IPS-20b (cell line): ENCODE measurements around the gene LARP7.
"Not testable (repeated sequence)": the region's sequence is repeated elsewhere in the genome, so short reads cannot be mapped to it uniquely, and the experiment has no call there.

Source experiments
- H3K27ac ChIP-seq: one replicate; pipeline ENCODE4 v1.5.1; 2013; ENCODE audit warnings: low read length
- H3K27me3 ChIP-seq: 2 replicates; pipeline ENCODE4 v1.6.1; 2013; ENCODE audit warnings: mild to moderate bottlenecking, low read length, inconsistent platforms; ENCODE audit not compliant: insufficient read depth
- H3K36me3 ChIP-seq: 2 replicates; pipeline ENCODE4 v1.6.1; 2013; ENCODE audit warnings: low read depth, mild to moderate bottlenecking, inconsistent platforms, low read length, moderate library complexity; ENCODE audit not compliant: insufficient read depth
- H3K4me1 ChIP-seq: 2 replicates; pipeline ENCODE4 v1.6.1; 2013; ENCODE audit warnings: mild to moderate bottlenecking, control low read depth, inconsistent platforms, low read length, moderate library complexity; ENCODE audit not compliant: insufficient read depth
- H3K4me3 ChIP-seq: 2 replicates; pipeline ENCODE4 v1.5.1; 2013; ENCODE audit warnings: mild to moderate bottlenecking, low read length, inconsistent platforms
- H3K9ac ChIP-seq: 2 replicates; pipeline ENCODE4 v1.6.1; 2013; ENCODE audit warnings: low read depth, mild to moderate bottlenecking, inconsistent platforms, low read length, moderate library complexity
- H3K9me3 ChIP-seq: 2 replicates; pipeline ENCODE4 v1.6.1; 2013; ENCODE audit warnings: mild to moderate bottlenecking, low read depth, low read length, inconsistent platforms; ENCODE audit not compliant: insufficient read depth

The LARP7 gene

DNA sequence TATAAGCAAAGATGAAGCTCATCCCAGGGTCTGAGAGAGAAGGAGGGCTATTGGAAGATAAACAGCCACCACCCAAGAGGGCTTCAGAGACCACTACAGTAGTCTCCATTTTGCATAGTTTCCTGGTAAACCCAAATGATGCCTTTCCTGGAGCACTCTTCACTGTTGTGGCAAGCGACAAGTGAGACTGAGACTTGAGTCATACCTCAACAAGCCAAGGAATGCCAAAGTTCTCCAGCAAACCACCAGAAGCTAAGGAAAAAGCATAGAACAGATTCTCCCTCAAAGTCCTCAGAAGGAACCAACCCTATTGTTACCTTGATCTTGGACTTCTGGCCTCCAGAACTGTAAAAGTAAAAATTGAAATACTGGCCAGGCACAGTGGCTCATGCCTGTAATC is 65.9 kb downstream of the LARP7 start:
- Histone ChIP-seq H3K27me3 (peaks cover 7% of the 10 kb centered on the region), H3K4me3 (no peak overlapping the region), H3K9ac (no peak overlapping the region), H3K36me3 (no peaks in the 10 kb centered on the region), H3K9me3 (no peaks in the 10 kb centered on the region), H3K4me1 (peaks cover 13% of the 10 kb centered on the region; the same call in 1 of the 2 replicates), H3K27ac (no peak overlapping the region)

DNA sequence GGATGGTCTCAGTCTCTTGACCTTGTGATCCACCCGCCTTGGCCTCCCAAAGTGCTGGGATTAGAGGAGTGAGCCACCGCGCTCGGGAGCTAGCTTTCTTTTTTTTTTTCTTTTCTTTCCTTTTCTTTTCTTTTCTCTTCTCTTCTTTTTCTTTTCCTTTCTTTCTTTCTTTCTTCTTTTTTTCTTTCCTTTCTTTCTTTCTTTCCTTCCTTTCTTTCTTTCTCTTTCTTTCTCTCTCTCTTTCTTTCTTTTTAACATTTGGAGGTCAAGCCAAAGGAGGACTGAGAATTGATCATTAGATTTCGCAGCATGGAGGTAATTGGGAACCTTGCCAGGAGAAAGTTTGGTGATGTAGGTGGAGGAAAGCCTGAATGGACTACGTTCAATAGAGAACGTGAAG is 67.4 kb downstream of the LARP7 start:
- no peaks in the 10 kb centered on the region for H3K36me3 ChIP-seq
- peaks cover 7% of the 10 kb centered on the region for H3K27me3 ChIP-seq
- peaks cover 14% of the 10 kb centered on the region; the same call in 1 of the 2 replicates for H3K4me1 ChIP-seq
- H3K9me3 ChIP-seq, result no peaks in the 10 kb centered on the region
- H3K27ac ChIP-seq, result peak overlapping the region; percentile 96
- peak overlapping the region; percentile 95 for H3K9ac ChIP-seq
- H3K4me3 ChIP-seq, result peak overlapping the region; percentile 83

DNA sequence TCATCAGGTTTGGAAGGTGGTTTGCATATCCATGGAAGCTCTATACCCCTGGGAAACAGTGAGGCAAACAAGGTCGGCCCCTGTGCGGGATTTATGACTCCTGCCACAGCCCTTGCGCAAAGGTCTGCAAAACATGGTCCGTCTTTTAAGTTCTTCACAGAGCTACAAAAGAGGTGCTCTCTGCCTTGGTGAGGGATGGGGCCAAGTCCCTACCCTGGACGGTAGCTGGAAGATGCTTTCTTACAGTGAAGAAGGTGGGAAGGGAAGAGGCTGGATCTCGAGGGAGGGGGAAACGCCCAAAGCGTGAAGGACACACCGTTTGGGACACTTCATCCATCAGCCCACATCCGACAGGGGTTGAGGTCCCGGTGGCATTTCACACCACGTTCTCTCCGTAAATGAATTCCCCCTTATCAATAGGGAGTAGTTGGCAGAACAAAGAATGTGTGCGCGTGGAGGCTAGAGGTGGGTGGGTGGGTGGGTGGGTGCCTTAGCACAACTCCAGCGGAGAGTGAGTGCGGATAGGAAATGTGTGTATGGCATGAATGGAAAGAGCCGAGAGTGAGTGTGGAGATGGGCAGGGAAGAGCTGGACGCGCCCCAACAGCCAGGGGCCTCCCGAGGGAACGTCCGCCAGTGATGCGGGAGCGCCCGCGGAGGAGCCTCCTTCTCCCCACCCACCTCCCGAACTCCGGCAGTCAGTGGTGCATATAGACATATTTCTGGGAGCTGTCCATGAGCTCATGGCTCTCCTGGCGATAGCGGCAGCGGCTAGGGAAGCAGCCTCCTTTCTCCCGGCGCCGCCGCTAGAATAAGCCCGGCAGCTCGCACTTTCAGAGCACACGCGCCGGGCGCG is 68.3 kb downstream of the LARP7 start:
- Histone ChIP-seq H3K36me3 (no peaks in the 10 kb centered on the region), H3K27ac (peak overlapping the region; percentile 96), H3K4me3 (peak overlapping the region; percentile 83), H3K9ac (peak overlapping the region; percentile 95), H3K4me1 (peaks cover 14% of the 10 kb centered on the region; the same call in 1 of the 2 replicates), H3K27me3 (peaks cover 7% of the 10 kb centered on the region), H3K9me3 (no peaks in the 10 kb centered on the region)

DNA sequence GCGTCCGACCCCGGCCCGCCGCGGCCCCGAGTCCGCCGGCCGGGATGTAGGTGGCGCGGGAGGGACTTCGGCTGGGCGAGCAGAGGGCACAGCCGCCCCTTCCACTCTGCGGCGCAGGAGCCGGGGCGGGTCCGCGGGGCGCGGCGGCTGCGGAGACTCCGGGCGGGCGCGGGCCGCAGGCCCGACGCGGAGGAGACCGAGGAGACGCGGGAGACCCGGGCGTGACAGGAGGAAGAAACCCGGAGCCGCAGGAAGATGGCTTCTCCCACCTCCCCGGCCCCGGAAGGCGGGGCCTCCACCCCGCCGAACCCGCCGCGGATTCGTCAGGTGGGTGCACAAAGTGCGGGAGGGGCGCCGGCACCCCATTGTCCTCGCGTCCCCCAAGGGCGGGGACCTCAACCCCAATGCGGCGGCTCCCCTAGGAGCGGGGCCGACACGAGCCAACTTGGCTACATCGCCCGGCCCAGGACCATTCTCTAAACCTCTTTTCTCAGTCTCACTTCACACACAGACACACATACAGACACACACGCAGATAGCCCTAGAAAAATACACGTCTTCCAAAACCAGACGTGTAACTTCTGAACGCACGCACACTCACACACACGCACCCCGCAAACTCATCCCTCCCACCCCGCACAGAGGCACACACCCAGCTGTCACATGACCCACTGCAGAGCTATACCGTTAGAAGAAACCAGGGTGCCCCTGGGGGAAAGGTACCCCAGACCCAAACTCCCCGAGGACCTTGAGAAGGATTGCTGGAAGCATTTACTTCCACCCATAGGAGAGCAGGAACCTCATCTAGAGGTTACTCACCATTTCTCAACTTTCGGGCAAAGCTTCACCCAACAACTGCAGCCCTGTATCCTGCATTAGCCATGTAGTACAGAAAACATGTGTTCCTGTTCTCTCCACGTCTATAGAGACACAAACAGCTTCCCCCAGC is 69.2 kb downstream of the LARP7 start:
- H3K9ac ChIP-seq, result peak overlapping the region; percentile 95
- H3K9me3 ChIP-seq, H3K36me3 ChIP-seq, H3K27me3 ChIP-seq: not testable (repeated sequence)
- H3K4me1 ChIP-seq, result peaks cover 14% of the 10 kb centered on the region; the same call in 1 of the 2 replicates
- peak overlapping the region; percentile 97 for H3K27ac ChIP-seq
- peak overlapping the region; percentile 83 for H3K4me3 ChIP-seq

DNA sequence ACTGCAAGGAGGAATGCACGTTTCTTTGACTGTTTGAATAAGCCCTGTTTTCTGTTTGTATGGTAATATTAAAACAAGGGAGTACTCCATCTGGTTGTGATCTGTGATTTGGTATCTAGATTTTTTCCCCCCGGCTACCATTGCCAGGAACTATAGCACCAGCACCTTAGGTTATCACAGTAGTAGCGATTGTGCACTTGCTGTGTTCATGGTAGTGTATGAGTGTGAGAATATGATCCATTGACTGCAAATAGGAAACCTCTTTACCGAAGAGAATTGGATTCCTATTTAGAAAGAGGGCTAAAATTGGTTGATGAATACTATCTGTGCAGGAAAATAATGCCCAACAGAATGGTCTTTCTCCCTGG is 69.9 kb downstream of the LARP7 start:
- H3K4me3 ChIP-seq, result peak overlapping the region; percentile 80
- peak overlapping the region; percentile 97 for H3K27ac ChIP-seq
- peaks cover 14% of the 10 kb centered on the region; the same call in 1 of the 2 replicates for H3K4me1 ChIP-seq

More for the DNA sequence above, 69.9 kb downstream of the LARP7 start:
- H3K9me3 ChIP-seq, result no peaks in the 10 kb centered on the region
- no peaks in the 10 kb centered on the region for H3K36me3 ChIP-seq
- peaks cover 7% of the 10 kb centered on the region for H3K27me3 ChIP-seq
- H3K9ac ChIP-seq, result peak overlapping the region; percentile 89
